Subcutaneous adipose tissue (tissue), 4 donors: ENCODE results near the gene LGR5. TPM values are rescaled to one million over a fixed set of nuclear protein-coding genes. Genes with fewer than 3 reads are reported as not detected.

Experiments used
- total RNA-seq, 4 donors: library from RNA; depleted of rRNA; stranded (reverse); fragments of >200 nt; gene quantifications; one replicate each; pipeline ENCODE4 v1.1.0, GENCODE V29; 2016
- TF ChIP-seq, protein P1 (sequence below): fragments of 450-650 bp; IDR thresholded peaks from one replicate; pipeline ENCODE4 v1.5.1; 2016; ENCODE audit warnings: low read depth, mild to moderate bottlenecking, control low read depth, antibody characterized with exemption, moderate library complexity

The LGR5 gene
- total RNA-seq, 4 donors from 2014 or later = 0.17 to 0.88 (median 0.35) TPM

DNA sequence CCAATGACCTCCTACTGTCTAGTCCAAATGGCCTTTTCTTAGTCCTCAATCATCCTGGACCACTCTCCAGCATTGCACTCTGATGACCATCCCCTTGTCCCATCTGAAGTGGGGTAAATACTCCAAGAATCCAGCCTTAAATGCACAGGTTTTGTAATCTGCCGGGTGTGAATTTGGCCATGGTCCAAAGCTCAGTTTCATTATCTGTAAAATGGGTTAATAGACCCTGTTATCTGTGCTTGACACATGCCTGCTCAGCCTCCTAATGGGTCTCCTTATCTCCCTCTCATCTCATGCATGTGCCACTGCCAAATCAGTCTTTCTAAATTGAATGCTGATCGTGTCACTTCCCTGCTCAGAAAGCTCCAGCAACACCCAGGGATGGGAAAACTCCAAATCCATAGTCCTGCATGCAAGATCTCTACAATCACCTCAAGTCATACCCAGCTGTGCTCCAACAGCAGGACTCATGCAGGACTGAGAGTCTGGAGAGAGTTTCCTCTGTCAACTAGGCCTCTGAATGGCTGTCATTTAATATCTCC lies 22.3 kb downstream of the LGR5 start:
- TF ChIP-seq, protein P1, sequence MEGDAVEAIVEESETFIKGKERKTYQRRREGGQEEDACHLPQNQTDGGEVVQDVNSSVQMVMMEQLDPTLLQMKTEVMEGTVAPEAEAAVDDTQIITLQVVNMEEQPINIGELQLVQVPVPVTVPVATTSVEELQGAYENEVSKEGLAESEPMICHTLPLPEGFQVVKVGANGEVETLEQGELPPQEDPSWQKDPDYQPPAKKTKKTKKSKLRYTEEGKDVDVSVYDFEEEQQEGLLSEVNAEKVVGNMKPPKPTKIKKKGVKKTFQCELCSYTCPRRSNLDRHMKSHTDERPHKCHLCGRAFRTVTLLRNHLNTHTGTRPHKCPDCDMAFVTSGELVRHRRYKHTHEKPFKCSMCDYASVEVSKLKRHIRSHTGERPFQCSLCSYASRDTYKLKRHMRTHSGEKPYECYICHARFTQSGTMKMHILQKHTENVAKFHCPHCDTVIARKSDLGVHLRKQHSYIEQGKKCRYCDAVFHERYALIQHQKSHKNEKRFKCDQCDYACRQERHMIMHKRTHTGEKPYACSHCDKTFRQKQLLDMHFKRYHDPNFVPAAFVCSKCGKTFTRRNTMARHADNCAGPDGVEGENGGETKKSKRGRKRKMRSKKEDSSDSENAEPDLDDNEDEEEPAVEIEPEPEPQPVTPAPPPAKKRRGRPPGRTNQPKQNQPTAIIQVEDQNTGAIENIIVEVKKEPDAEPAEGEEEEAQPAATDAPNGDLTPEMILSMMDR = no peak

DNA sequence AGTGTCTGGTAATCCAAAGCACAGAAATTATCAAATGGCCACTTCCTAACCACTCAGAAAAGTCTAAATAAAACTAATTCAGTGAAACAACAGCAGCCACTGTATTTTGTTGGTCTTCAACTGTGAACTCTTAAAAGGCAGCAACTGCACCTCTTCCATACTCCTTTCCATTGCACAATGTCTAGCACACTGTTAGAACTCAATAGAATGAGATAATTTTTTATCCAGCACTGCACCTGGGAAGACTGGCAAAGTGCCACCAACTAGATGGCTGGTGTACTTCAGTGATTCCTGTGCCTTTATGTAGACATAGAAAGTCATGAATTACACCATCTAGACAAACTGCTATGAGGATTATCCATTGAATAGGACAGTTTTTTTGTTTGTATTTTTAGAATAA lies 26.2 kb downstream of the LGR5 start:
- TF ChIP-seq, protein P1 = no peak

DNA sequence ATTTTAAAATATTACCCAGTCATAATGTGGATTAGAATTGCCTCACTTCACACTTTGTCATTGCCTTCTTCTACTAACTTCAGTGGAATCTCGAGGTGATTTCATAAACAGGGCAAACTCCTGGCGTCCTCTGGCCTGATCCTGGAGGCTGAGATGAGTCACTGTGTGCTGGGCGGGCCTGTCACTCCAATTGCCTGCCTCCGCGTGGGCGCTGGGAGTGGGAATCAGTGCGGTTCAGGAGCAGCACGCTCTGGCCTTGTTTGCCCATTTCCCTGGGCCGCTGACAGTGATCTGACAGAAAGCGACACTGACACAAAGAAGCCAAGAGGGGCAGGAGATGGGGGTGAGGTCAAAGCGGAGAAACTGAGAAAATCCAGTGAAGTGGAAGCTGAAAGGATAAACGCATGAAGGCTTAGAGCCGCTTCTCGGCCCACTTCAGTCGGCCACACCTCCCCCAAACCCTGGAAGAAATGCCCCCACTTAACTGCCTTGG lies 29.7 kb downstream of the LGR5 start:
- TF ChIP-seq, protein P1 = no peak

DNA sequence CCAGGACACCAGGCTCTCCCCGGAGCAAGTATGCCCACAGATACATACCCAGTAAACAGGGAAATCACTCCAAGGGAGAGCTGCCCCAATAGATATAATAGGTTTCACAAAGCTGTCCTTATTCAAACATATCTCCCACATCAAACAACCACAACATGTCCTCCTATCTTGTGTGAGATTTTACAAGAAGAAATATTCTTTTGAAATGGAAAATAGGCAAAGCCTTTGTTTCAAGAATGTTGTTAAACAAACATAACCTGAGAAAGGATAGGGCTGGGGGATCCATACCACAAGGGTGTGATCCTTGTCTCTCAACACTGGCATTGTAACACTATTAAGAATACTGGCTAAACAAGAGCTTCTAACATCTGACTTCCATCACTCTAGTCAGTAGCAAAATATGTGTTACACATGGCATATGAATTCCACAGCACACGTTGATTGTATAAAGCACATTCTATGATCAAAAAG lies 32.9 kb downstream of the LGR5 start:
- TF ChIP-seq, protein P1 = no peak

DNA sequence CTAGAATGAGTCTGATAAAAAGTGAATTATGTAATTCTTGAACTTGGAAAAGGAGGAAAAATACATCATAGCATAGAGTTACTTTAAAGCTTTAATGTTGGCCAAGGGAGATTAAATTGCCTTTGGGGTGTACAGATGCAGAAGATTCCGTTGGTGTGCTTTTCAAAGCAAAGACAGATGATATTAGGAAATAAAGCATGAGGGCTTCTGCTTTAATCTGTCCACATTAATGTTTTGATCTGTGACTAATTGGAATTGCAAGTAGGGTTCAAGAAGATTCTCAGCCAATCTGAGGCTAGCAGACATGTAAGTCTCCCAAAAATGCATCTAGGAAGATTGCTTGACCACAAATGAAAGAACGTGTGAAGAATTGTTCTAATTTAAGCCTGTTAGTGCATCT lies 35.2 kb downstream of the LGR5 start:
- TF ChIP-seq, protein P1 = no peak

DNA sequence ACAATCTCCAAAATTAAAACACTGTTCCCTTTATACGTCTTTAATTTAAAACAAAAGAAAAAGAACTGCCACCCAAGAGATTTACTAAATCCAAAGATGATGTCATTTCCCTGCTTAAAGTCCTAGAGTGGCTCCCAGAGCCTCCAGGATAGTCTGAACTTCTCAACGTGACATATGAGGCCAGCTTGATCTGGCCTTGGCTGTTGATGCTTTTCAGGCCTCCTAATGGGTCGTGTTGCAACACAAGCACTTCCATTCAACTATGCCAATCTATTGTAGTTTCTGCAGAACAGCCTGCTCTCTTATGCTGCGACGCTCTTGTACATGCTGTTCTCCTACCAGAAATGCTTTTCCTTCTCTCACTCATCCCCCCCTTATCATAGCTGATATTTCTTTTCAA lies 35.7 kb downstream of the LGR5 start:
- TF ChIP-seq, protein P1 = no peak

DNA sequence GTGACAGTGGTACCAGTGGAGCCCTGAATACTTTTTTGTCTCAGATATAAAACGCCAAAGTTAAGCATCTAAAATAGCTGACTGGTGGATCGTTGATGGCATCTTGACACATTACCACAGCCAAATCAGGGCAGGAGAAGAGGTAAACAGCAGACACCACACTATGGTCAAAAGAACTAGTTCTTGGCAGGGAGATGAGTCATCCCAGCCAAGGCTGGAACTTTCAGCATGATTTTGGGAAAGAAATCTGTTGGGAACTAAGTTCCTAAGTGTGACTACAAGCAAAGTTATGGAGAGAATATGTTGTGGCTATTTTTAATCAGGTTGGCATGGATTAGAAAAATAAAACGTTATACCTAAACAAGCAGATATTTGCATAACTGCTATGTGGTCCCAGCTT lies 36.9 kb downstream of the LGR5 start:
- TF ChIP-seq, protein P1 = no peak
